ENCODE data around the gene RGS7.

Gene RGS7

DNA sequence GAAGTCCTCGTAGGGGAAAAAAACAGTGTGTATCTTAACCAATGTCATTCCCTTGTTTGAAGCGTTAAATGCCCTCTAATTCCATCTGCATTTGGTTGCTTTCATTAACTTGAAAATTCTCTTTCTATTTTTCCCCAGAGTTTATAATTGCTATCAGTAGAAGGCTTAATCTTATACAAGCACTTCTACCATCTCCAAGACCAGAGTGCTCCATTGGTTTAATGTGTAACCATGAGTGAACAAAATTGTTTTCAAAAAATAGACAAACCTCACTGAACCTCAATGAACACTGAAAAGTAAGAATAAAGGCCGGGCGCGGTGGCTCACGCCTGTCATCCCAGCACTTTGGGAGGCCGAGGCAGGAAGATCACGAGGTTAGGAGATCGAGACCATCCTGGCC is 141.3 kb downstream of the RGS7 start:
- Histone ChIP-seq H3K4me1 (ENCODE audit: control insufficient read depth, insufficient read depth, low read length) (no peaks in the 10 kb centered on the region), H3K4me3 (ENCODE audit: low read length) (no peak overlapping the region), H3K9ac (ENCODE audit: low read length) (no peak overlapping the region), H3K27ac (ENCODE audit: low read depth, low read length) (no peak overlapping the region), H3K36me3 (ENCODE audit: control insufficient read depth, insufficient read depth, low read length) (no peaks in the 10 kb centered on the region), H3K27me3 (ENCODE audit: control insufficient read depth, insufficient read depth, low read length) (no peaks in the 10 kb centered on the region)

- Histone ChIP-seq H3K4me3 (ENCODE audit: low read length) (no peak overlapping the region), H3K9ac (ENCODE audit: low read length) (no peak overlapping the region), H3K27ac (ENCODE audit: low read depth, low read length) (no peak overlapping the region), H3K36me3 (ENCODE audit: control insufficient read depth, insufficient read depth, low read length) (no peaks in the 10 kb centered on the region), H3K27me3 (ENCODE audit: control insufficient read depth, insufficient read depth, low read length) (no peaks in the 10 kb centered on the region), H3K4me1 (ENCODE audit: control insufficient read depth, insufficient read depth, low read length) (no peaks in the 10 kb centered on the region)
Measured at GRCh38 chr1:241215203-241215602, 141.8 kb downstream of the RGS7 start.

- no peak overlapping the region for H3K9ac ChIP-seq (ENCODE audit: low read length)
- no peak overlapping the region for H3K27ac ChIP-seq (ENCODE audit: low read depth, low read length)
- no peak overlapping the region for H3K4me3 ChIP-seq (ENCODE audit: low read length)
- H3K36me3 ChIP-seq (ENCODE audit: control insufficient read depth, insufficient read depth, low read length), result no peaks in the 10 kb centered on the region
- no peaks in the 10 kb centered on the region for H3K27me3 ChIP-seq (ENCODE audit: control insufficient read depth, insufficient read depth, low read length)
- no peaks in the 10 kb centered on the region for H3K4me1 ChIP-seq (ENCODE audit: control insufficient read depth, insufficient read depth, low read length)
Measured at GRCh38 chr1:241213139-241213538, 143.9 kb downstream of the RGS7 start.

DNA sequence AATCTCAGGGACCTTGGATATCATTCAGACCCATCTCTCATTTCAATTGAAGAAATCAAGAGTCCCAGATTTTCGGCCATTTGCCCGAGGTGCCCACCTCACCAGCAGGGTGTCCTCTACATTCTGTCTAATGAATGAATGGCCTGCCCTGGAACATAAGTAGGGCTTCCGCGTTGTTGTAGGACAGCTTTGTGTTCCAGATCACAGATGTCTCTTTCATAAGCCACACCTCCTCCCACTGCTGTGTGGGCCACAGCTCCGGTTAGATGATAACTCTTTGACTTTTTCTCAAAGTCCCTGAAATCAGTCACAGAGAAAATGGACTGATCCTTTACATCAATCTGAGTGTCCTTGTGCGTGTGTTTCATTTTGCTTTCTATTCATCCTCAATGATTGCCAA is 144.4 kb downstream of the RGS7 start:
- H3K9ac ChIP-seq (ENCODE audit: low read length), result no peak overlapping the region
- H3K27me3 ChIP-seq (ENCODE audit: control insufficient read depth, insufficient read depth, low read length), result no peaks in the 10 kb centered on the region
- no peaks in the 10 kb centered on the region for H3K4me1 ChIP-seq (ENCODE audit: control insufficient read depth, insufficient read depth, low read length)
- H3K36me3 ChIP-seq (ENCODE audit: control insufficient read depth, insufficient read depth, low read length), result no peaks in the 10 kb centered on the region
- no peak overlapping the region for H3K4me3 ChIP-seq (ENCODE audit: low read length)
- H3K27ac ChIP-seq (ENCODE audit: low read depth, low read length), result no peak overlapping the region

DNA sequence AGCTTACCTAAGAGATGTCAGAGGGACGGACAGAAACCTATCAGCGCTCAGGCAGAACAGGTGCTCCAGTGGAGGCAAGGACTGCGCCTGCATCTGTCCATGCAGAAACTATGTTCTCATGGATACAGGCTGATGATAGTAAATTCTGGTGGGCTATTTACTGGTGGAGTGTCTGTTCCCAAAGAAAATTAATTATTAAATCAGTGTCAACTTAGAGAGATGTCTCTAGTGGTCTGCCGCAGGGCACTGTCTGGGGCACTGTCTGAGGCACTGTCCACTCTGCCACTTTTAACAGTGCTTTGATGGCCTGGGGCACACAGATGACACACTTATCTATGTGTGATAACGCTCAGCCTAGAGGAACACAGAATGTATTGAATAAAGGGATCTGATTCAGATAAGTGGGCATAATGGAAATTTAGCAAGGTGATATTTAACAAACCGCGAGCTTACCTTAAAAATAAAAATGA is 148.1 kb downstream of the RGS7 start:
- H3K4me1 ChIP-seq (ENCODE audit: control insufficient read depth, insufficient read depth, low read length), result no peaks in the 10 kb centered on the region
- H3K27me3 ChIP-seq (ENCODE audit: control insufficient read depth, insufficient read depth, low read length), result no peaks in the 10 kb centered on the region
- H3K27ac ChIP-seq (ENCODE audit: low read depth, low read length), result no peak overlapping the region
- H3K36me3 ChIP-seq (ENCODE audit: control insufficient read depth, insufficient read depth, low read length), result no peaks in the 10 kb centered on the region
- no peak overlapping the region for H3K4me3 ChIP-seq (ENCODE audit: low read length)
- no peak overlapping the region for H3K9ac ChIP-seq (ENCODE audit: low read length)

- H3K27me3 ChIP-seq (ENCODE audit: control insufficient read depth, insufficient read depth, low read length), result no peaks in the 10 kb centered on the region
- no peak overlapping the region for H3K9ac ChIP-seq (ENCODE audit: low read length)
- H3K4me3 ChIP-seq (ENCODE audit: low read length), result no peak overlapping the region
- no peak overlapping the region for H3K27ac ChIP-seq (ENCODE audit: low read depth, low read length)
- no peaks in the 10 kb centered on the region for H3K4me1 ChIP-seq (ENCODE audit: control insufficient read depth, insufficient read depth, low read length)
- no peaks in the 10 kb centered on the region for H3K36me3 ChIP-seq (ENCODE audit: control insufficient read depth, insufficient read depth, low read length)
Measured at GRCh38 chr1:241203817-241204216, 153.2 kb downstream of the RGS7 start.

GRCh38 chr1:241202401-241202800 is 154.6 kb downstream of the RGS7 start:
- Histone ChIP-seq H3K27me3 (ENCODE audit: control insufficient read depth, insufficient read depth, low read length) (no peaks in the 10 kb centered on the region), H3K4me1 (ENCODE audit: control insufficient read depth, insufficient read depth, low read length) (no peaks in the 10 kb centered on the region), H3K4me3 (ENCODE audit: low read length) (no peak overlapping the region), H3K27ac (ENCODE audit: low read depth, low read length) (no peak overlapping the region), H3K9ac (ENCODE audit: low read length) (no peak overlapping the region), H3K36me3 (ENCODE audit: control insufficient read depth, insufficient read depth, low read length) (no peaks in the 10 kb centered on the region)

DNA sequence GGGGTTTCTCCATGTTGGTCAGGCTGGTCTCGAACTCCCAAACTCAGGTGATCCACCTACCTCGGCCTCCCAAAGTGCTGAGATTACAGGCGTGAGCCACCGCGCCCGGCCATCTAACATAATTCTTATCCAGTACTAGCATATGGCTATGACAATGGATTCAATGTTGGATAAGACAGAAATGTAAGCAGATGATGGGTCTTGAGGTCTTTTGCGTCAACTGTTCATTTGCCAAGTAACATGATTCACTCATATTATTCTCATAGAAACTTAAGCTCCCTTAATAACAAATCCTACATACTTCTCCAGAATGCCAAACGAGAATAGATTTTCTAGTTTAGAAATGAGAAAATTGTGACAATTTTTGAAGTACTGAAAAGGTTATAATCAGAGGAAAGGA is 170.3 kb downstream of the RGS7 start:
- no peaks in the 10 kb centered on the region for H3K36me3 ChIP-seq (ENCODE audit: control insufficient read depth, insufficient read depth, low read length)

DNA sequence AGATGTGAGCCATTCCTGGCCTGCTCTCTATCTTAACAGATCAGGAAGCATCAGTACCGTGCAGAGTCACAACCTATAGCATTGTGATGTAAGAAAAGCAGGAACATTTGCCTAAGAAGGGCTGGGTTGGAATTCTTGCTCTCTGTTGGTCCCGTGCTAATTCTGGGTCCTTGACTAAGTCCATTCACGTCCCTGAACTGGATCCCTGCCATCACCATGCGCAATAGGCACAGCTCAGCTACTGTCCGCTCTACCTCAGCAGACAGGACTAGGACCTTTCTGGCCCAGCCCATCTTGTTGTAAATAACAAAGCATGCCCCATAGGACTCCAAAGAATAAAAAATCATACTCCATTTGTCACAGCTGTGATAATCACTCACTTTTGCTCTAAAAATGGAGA is 175.0 kb downstream of the RGS7 start:
- H3K27me3 ChIP-seq (ENCODE audit: control insufficient read depth, insufficient read depth, low read length), result no peaks in the 10 kb centered on the region
- no peak overlapping the region for H3K9ac ChIP-seq (ENCODE audit: low read length)
- H3K27ac ChIP-seq (ENCODE audit: low read depth, low read length), result no peak overlapping the region
- no peaks in the 10 kb centered on the region for H3K4me1 ChIP-seq (ENCODE audit: control insufficient read depth, insufficient read depth, low read length)
- no peaks in the 10 kb centered on the region for H3K36me3 ChIP-seq (ENCODE audit: control insufficient read depth, insufficient read depth, low read length)
- no peak overlapping the region for H3K4me3 ChIP-seq (ENCODE audit: low read length)

More for the DNA sequence above, 170.3 kb downstream of the RGS7 start:
- Histone ChIP-seq H3K4me1 (ENCODE audit: control insufficient read depth, insufficient read depth, low read length) (no peaks in the 10 kb centered on the region), H3K4me3 (ENCODE audit: low read length) (no peak overlapping the region), H3K9ac (ENCODE audit: low read length) (no peak overlapping the region), H3K27ac (ENCODE audit: low read depth, low read length) (no peak overlapping the region), H3K27me3 (ENCODE audit: control insufficient read depth, insufficient read depth, low read length) (no peaks in the 10 kb centered on the region)

GRCh38 chr1:241181471-241181870 is 175.5 kb downstream of the RGS7 start:
- H3K4me3 ChIP-seq (ENCODE audit: low read length), result no peak overlapping the region
- no peaks in the 10 kb centered on the region for H3K27me3 ChIP-seq (ENCODE audit: control insufficient read depth, insufficient read depth, low read length)
- no peak overlapping the region for H3K27ac ChIP-seq (ENCODE audit: low read depth, low read length)
- no peaks in the 10 kb centered on the region for H3K36me3 ChIP-seq (ENCODE audit: control insufficient read depth, insufficient read depth, low read length)
- H3K9ac ChIP-seq (ENCODE audit: low read length), result no peak overlapping the region
- H3K4me1 ChIP-seq (ENCODE audit: control insufficient read depth, insufficient read depth, low read length), result no peaks in the 10 kb centered on the region

- Histone ChIP-seq H3K9ac (ENCODE audit: low read length) (no peak overlapping the region), H3K27me3 (ENCODE audit: control insufficient read depth, insufficient read depth, low read length) (no peaks in the 10 kb centered on the region), H3K4me1 (ENCODE audit: control insufficient read depth, insufficient read depth, low read length) (no peaks in the 10 kb centered on the region)
Measured at GRCh38 chr1:241180569-241180968, 176.4 kb downstream of the RGS7 start.

DNA sequence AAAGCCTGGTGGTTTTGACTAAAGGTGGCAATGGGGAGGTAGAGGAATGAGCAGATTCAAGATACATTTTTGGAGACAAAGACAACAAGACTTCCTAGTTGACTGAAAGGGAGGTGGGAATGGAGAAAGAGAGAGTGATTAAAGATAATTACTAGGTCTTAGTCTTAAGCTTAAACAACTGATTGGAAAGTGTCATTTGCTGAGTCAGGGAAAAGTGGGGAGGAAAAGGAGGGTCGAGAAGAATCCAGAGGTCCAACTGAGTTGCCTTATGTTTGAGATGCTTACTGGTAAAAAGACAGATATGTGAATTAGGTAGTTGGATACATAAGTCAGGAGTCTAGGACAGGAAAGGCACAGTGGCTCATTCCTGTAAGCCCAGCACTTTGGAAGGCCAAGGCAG is 179.3 kb downstream of the RGS7 start:
- Histone ChIP-seq H3K4me3 (ENCODE audit: low read length) (no peak overlapping the region), H3K27me3 (ENCODE audit: control insufficient read depth, insufficient read depth, low read length) (no peaks in the 10 kb centered on the region), H3K36me3 (ENCODE audit: control insufficient read depth, insufficient read depth, low read length) (no peaks in the 10 kb centered on the region), H3K27ac (ENCODE audit: low read depth, low read length) (no peak overlapping the region), H3K9ac (ENCODE audit: low read length) (no peak overlapping the region), H3K4me1 (ENCODE audit: control insufficient read depth, insufficient read depth, low read length) (no peaks in the 10 kb centered on the region)

More at GRCh38 chr1:241180569-241180968, 176.4 kb downstream of the RGS7 start:
- Histone ChIP-seq H3K27ac (ENCODE audit: low read depth, low read length) (no peak overlapping the region), H3K36me3 (ENCODE audit: control insufficient read depth, insufficient read depth, low read length) (no peaks in the 10 kb centered on the region), H3K4me3 (ENCODE audit: low read length) (no peak overlapping the region)

DNA sequence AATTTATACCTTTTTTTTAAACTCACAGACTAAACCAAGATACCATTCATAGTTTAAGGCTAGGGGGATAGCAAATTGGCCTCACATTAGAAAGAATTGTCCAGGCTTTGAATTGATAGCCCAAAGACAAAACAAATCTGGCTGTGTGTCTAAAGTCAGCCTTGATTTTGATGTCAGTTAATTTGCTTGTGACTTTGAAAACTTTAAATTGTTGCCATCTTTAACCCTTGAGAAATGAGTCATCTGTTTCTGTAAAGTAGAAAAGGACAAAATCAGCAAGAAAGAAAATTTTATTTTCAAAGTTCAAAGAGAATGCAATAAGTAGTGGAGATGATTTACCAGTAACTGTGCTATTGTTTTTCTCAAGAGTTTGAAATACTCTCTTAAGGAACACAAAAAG is 184.5 kb downstream of the RGS7 start:
- H3K27ac ChIP-seq (ENCODE audit: low read depth, low read length), result no peak overlapping the region
- no peaks in the 10 kb centered on the region for H3K4me1 ChIP-seq (ENCODE audit: control insufficient read depth, insufficient read depth, low read length)
- no peak overlapping the region for H3K9ac ChIP-seq (ENCODE audit: low read length)
- no peaks in the 10 kb centered on the region for H3K36me3 ChIP-seq (ENCODE audit: control insufficient read depth, insufficient read depth, low read length)
- H3K4me3 ChIP-seq (ENCODE audit: low read length), result no peak overlapping the region
- no peaks in the 10 kb centered on the region for H3K27me3 ChIP-seq (ENCODE audit: control insufficient read depth, insufficient read depth, low read length)

All from rectal smooth muscle tissue (tissue), 1 donor.